ENCODE results near the gene TMC7. TPM values are rescaled to one million over a fixed set of nuclear protein-coding genes. Genes with fewer than 3 reads are reported as not detected.

TMC7 gene
- total RNA-seq, 1 donor from 2014 or later: 0.75 TPM

GRCh38 chr16:19006446-19007315 is 22.9 kb downstream of the TMC7 start:
- Histone ChIP-seq H3K4me3 (ENCODE audit: low read depth, low read length) (no peak overlapping the region), H3K36me3 (ENCODE audit: control insufficient read depth, insufficient read depth, low read length) (no peaks in the 10 kb centered on the region), H3K27me3 (ENCODE audit: control insufficient read depth, insufficient read depth, low read length) (no peaks in the 10 kb centered on the region)
- TF ChIP-seq CTCF (IDR thresholded peaks at IDR 0.05; ENCODE audit: insufficient read depth, low read length, poor library complexity, severe bottlenecking): no peak
- DNase-seq (ENCODE audit: low read depth): no peak

GRCh38 chr16:19008245-19009169 is 24.8 kb downstream of the TMC7 start:
- DNase-seq (ENCODE audit: low read depth): peak; percentile 37
- Histone ChIP-seq H3K4me3 (ENCODE audit: low read depth, low read length) (no peak overlapping the region), H3K36me3 (ENCODE audit: control insufficient read depth, insufficient read depth, low read length) (no peaks in the 10 kb centered on the region), H3K27me3 (ENCODE audit: control insufficient read depth, insufficient read depth, low read length) (no peaks in the 10 kb centered on the region)
- TF ChIP-seq CTCF (IDR thresholded peaks at IDR 0.05; ENCODE audit: insufficient read depth, low read length, poor library complexity, severe bottlenecking): no peak

GRCh38 chr16:19011169-19011731 is 27.5 kb downstream of the TMC7 start:
- H3K27me3 ChIP-seq (ENCODE audit: control insufficient read depth, insufficient read depth, low read length): no peaks in the 10 kb centered on the region
- TF ChIP-seq CTCF (IDR thresholded peaks at IDR 0.05; ENCODE audit: insufficient read depth, low read length, poor library complexity, severe bottlenecking): no peak
- H3K36me3 ChIP-seq (ENCODE audit: control insufficient read depth, insufficient read depth, low read length): no peaks in the 10 kb centered on the region
- H3K4me3 ChIP-seq (ENCODE audit: low read depth, low read length): no peak overlapping the region
- DNase-seq (ENCODE audit: low read depth): no peak

- Histone ChIP-seq H3K27me3 (ENCODE audit: control insufficient read depth, insufficient read depth, low read length) (no peaks in the 10 kb centered on the region), H3K36me3 (ENCODE audit: control insufficient read depth, insufficient read depth, low read length) (no peaks in the 10 kb centered on the region), H3K4me3 (ENCODE audit: low read depth, low read length) (no peak overlapping the region)
- DNase-seq (ENCODE audit: low read depth): no peak
- no peak for TF ChIP-seq CTCF (IDR thresholded peaks at IDR 0.05; ENCODE audit: insufficient read depth, low read length, poor library complexity, severe bottlenecking)
Measured at GRCh38 chr16:19014461-19014860, 30.7 kb downstream of the TMC7 start.

GRCh38 chr16:19017179-19017578 is 33.4 kb downstream of the TMC7 start:
- Histone ChIP-seq H3K36me3 (ENCODE audit: control insufficient read depth, insufficient read depth, low read length) (no peaks in the 10 kb centered on the region), H3K27me3 (ENCODE audit: control insufficient read depth, insufficient read depth, low read length) (no peaks in the 10 kb centered on the region), H3K4me3 (ENCODE audit: low read depth, low read length) (no peak overlapping the region)
- no peak for DNase-seq (ENCODE audit: low read depth)
- no peak for TF ChIP-seq CTCF (IDR thresholded peaks at IDR 0.05; ENCODE audit: insufficient read depth, low read length, poor library complexity, severe bottlenecking)
